Measurements from ENCODE around the gene PMM2.
"Not testable (repeated sequence)": the region's sequence is repeated elsewhere in the genome, so short reads cannot be mapped to it uniquely, and the experiment has no call there.

Gene PMM2

GRCh38 chr16:8818504-8819270 is 21.0 kb downstream of the PMM2 start:
- no peak for DNase-seq (ENCODE audit: low read depth)

GRCh38 chr16:8819411-8820034 is 21.9 kb downstream of the PMM2 start:
- DNase-seq (ENCODE audit: low read depth): no peak

- no peak for DNase-seq (ENCODE audit: low read depth)
Observed at GRCh38 chr16:8822403-8822802, 24.8 kb downstream of the PMM2 start.

GRCh38 chr16:8826278-8826879 is 28.7 kb downstream of the PMM2 start:
- DNase-seq (ENCODE audit: low read depth): no peak

GRCh38 chr16:8828541-8829165 is 31.0 kb downstream of the PMM2 start:
- DNase-seq (ENCODE audit: low read depth): peak; percentile 30

GRCh38 chr16:8831450-8831849 is 33.8 kb downstream of the PMM2 start:
- no peak for DNase-seq (ENCODE audit: low read depth)

GRCh38 chr16:8831871-8832716 is 34.5 kb downstream of the PMM2 start:
- no peak for DNase-seq (ENCODE audit: low read depth)

GRCh38 chr16:8832717-8833105 is 35.1 kb downstream of the PMM2 start:
- no peak for DNase-seq (ENCODE audit: low read depth)

GRCh38 chr16:8836797-8837196 is 39.2 kb downstream of the PMM2 start:
- DNase-seq (ENCODE audit: low read depth): not testable (repeated sequence)

GRCh38 chr16:8837594-8837993 is 40.0 kb downstream of the PMM2 start:
- not testable (repeated sequence) for DNase-seq (ENCODE audit: low read depth)

- not testable (repeated sequence) for DNase-seq (ENCODE audit: low read depth)
Observed at GRCh38 chr16:8842016-8842415, 44.4 kb downstream of the PMM2 start.

- not testable (repeated sequence) for DNase-seq (ENCODE audit: low read depth)
Observed at GRCh38 chr16:8843296-8843695, 45.7 kb downstream of the PMM2 start.

- no peak for DNase-seq (ENCODE audit: low read depth)
Observed at GRCh38 chr16:8845699-8846298, 48.2 kb downstream of the PMM2 start.

GRCh38 chr16:8846401-8846932 is 48.8 kb downstream of the PMM2 start:
- no peak for DNase-seq (ENCODE audit: low read depth)

GRCh38 chr16:8847145-8847544 is 49.5 kb downstream of the PMM2 start:
- no peak for DNase-seq (ENCODE audit: low read depth)

GRCh38 chr16:8847623-8848022 is 50.0 kb downstream of the PMM2 start:
- no peak for DNase-seq (ENCODE audit: low read depth)

GRCh38 chr16:8848231-8848938 is 50.7 kb downstream of the PMM2 start:
- DNase-seq (ENCODE audit: low read depth): no peak

- peak; percentile 90 for DNase-seq (ENCODE audit: low read depth)
Observed at GRCh38 chr16:8848939-8849391, 51.3 kb downstream of the PMM2 start.

GRCh38 chr16:8849411-8850011 is 51.9 kb downstream of the PMM2 start:
- DNase-seq (ENCODE audit: low read depth): no peak

GRCh38 chr16:8850279-8850885 is 52.7 kb downstream of the PMM2 start:
- peak; percentile 81 for DNase-seq (ENCODE audit: low read depth)

Measured in EH (cell line).